ENCODE results near the gene EHBP1.

- TF ChIP-seq CTCF (IDR thresholded peaks at IDR 0.05; ENCODE audit: extremely low read depth in 1 of 2, insufficient read depth in 1 of 2, low read depth in 1 of 2, low read length in 2 of 2) = no peak
- no peak for TF ChIP-seq POLR2A (IDR thresholded peaks at IDR 0.05; ENCODE audit: low read depth, low read length)
- TF ChIP-seq MAX (IDR thresholded peaks at IDR 0.05; ENCODE audit: insufficient read depth, insufficient read length) = no peak
- TF ChIP-seq JUN (IDR thresholded peaks at IDR 0.05; ENCODE audit: borderline replicate concordance, insufficient read depth, insufficient read length, low read depth) = no peak
- TF ChIP-seq FOS (IDR thresholded peaks at IDR 0.05; ENCODE audit: borderline replicate concordance, insufficient read depth, low read length) = no peak
- TF ChIP-seq EZH2 (IDR thresholded peaks at IDR 0.05; ENCODE audit: borderline replicate concordance, low read depth, low read length, severe bottlenecking) = no peak
- TF ChIP-seq POLR2AphosphoS5 (IDR thresholded peaks at IDR 0.05; ENCODE audit: insufficient read depth, low read depth, low read length) = no peak
- no peak for TF ChIP-seq MYC (IDR thresholded peaks at IDR 0.05; ENCODE audit: low read depth, low read length)
- no peak for TF ChIP-seq GATA2 (IDR thresholded peaks at IDR 0.05; ENCODE audit: insufficient read depth, insufficient read length, low read depth, low read length)
Measured at GRCh38 chr2:62801110-62801509, 95.6 kb downstream of the EHBP1 start.
